ENCODE results near the gene PTX4.

Gene PTX4

DNA sequence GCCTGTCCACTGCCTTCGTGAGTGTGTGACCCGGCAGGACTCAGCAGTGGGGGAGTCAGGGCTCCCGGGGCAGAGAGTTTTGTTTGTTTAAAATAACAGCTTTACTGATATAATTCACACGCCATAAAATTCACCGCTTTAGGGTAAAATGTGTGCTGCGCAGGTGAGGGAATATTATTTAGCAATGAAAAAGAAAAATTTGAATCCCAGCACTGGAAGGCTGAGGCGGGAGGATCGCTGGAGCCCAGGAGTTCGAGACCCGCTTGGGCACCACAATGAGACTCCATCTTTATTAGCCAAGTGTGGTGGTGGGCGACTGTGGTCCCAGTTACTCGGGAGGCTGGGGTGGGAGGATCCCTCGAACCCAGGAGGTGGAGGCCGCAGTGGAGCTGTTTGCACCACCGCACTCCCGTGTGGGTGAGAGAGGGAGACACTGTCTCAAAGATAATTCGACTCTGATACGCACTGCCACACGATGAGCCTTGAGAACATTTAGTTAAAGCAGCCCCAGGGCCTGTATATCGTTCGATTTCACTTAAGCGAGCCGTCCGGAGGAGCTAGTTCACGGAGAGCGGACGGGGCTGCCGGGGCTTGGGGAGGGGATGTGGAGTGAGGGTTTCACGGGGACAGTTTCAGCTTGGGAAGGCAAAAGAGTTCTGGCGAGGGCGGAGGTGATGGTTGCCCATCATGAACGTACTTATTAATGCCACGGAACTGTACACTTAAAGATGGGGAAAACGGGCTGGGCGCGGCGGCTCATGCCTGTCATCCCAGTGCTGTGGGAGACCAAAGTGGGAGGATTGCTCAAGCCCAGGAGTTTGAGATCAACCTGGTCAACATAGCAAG is 14.6 kb upstream of the PTX4 start:
- TF ChIP-seq, protein P1, sequence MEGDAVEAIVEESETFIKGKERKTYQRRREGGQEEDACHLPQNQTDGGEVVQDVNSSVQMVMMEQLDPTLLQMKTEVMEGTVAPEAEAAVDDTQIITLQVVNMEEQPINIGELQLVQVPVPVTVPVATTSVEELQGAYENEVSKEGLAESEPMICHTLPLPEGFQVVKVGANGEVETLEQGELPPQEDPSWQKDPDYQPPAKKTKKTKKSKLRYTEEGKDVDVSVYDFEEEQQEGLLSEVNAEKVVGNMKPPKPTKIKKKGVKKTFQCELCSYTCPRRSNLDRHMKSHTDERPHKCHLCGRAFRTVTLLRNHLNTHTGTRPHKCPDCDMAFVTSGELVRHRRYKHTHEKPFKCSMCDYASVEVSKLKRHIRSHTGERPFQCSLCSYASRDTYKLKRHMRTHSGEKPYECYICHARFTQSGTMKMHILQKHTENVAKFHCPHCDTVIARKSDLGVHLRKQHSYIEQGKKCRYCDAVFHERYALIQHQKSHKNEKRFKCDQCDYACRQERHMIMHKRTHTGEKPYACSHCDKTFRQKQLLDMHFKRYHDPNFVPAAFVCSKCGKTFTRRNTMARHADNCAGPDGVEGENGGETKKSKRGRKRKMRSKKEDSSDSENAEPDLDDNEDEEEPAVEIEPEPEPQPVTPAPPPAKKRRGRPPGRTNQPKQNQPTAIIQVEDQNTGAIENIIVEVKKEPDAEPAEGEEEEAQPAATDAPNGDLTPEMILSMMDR (IDR thresholded peaks at IDR 0.05; ENCODE audit: low read depth, low read length) = no peak
- DNase-seq (ENCODE audit: extremely low read depth, low read depth) = no peak

DNA sequence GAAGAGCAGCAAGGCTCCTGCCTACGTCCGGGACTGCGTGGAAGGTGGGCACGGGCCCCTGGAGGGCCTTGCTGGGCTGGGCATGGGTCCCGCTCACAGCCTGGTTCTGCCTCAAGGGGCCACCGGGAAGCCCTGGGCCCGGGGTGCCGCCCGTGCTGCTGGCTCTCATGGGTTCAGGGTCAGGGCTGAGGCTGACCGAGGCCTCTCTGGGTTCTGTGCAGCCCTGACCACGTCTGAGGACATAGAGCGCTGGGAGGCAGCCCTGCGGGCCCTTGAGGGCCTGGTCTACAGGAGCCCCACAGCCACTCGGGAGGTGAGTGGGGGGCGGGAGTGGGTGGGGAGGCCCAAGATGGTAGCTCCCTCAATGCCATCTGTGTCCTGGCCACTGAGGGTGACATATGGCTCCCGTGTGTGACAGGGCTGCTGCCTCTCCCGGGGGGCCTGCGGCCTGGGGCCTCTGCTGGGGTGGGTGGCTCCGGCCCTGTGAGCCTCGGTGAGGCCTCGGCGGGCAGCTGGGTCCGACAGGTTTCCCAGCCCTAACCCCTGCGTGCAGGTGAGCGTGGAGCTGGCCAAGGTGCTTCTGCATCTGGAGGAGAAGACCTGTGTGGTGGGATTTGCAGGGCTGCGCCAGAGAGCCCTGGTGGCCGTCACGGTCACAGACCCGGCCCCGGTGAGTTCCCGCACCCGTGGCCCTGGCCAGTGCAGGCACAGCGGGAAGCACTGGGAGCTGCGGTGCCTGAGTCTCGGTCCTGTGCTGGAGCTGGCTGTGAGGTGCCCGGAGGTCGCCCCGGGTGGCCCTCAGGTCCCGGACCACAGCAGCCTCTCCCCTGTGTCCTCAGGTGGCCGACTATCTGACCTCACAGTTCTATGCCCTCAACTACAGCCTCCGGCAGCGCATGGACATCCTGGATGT is 13.6 kb upstream of the PTX4 start:
- TF ChIP-seq, protein P1 (IDR thresholded peaks at IDR 0.05; ENCODE audit: low read depth, low read length) = no peak
- no peak for DNase-seq (ENCODE audit: extremely low read depth, low read depth)

DNA sequence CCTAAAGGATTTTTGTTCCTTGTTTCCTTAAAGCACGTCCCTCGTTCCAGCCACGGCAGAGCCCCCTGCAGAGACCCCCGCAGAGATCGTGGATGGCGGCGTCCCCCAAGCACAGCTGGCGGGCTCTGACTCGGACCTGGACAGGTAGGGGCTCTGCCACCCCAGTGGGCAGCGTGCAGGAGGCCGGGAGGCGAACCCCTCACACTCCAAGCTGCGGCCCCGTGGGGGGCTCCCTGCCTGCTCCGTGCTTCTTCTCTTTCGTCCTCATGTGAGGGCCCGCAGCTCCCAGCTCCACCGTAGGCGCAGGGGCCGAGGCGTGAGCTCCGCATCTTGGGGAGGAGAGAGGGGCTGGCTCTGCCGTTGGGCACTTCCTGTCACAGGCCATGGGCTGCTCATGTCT is 12.9 kb upstream of the PTX4 start:
- TF ChIP-seq, protein P1 (IDR thresholded peaks at IDR 0.05; ENCODE audit: low read depth, low read length) = no peak
- DNase-seq (ENCODE audit: extremely low read depth, low read depth) = no peak

DNA sequence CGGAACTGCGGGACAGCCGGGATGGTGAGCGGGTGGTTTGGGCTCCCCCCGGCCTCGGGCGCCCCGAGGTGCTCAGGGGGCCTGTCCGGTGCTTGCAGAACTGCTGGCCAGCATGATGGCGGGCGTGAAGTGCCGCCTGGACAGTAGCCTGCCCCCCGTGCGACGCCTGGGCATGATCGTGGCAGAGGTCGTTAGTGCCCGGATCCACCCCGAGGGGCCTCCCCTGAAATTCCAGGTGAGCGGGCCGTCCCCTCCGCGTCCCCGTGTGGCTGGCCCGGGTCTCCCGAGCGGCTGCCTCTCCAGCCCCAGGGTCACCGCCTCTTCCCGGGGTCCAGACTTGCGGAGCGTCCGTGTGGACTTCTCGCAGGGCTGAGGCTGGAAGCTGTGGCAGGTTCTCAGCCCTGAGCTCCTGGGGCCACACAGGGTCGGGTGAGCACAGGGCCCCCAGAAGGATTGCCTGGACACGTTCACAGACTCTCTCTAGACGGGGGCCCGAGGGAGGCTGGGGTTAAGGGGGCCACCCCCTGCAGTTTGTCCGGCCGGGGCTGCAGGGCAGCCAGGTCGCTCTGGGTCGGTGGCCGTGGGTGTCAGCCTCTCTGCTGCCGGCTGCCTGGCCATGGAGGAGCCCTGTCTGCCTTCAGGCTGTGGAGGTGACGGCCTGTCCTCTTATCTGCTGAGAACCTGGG is 11.9 kb upstream of the PTX4 start:
- no peak for DNase-seq (ENCODE audit: extremely low read depth, low read depth)
- TF ChIP-seq, protein P1 (IDR thresholded peaks at IDR 0.05; ENCODE audit: low read depth, low read length) = no peak

GRCh38 chr16:1499756-1500464 is 11.2 kb upstream of the PTX4 start:
- TF ChIP-seq, protein P1 (IDR thresholded peaks at IDR 0.05; ENCODE audit: low read depth, low read length) = no peak
- DNase-seq (ENCODE audit: extremely low read depth, low read depth) = no peak

DNA sequence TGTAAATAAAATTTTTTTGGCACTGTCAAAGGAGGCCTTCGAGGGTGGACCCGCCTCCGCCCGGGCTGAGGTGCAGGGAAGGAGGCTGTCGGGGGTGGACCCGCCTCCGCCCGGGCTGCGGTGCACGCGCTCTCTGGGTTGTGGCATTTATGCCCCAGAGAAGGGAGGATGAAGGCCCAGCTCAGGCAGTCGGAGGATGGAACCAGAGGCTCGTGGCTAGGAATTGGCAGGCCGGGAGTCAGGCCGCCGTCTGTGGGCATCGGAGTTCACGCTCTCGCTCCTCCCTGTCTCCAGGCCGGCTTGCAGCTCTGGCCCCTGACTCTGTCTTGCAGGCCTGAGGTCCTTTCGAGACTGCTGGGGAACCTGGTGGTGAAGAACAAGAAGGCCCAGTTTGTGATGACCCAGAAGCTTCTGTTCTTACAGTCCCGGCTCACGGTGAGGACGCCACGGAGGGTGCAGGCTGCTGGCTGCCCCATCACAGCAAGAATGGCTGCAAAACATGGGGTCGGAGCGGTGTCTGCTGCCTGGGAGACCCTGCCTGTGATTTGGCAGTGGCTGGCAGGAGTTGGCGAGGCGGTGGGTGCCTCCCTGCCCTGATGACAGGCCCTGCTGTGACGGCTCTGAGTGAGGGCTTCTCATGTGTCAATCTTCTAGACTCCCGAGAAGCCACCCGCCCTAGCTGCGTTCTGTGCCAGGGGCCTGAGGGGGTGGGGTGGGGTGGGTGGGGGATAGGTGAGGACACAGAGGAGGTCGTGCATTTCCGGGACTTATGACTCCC is 10.3 kb upstream of the PTX4 start:
- no peak for DNase-seq (ENCODE audit: extremely low read depth, low read depth)
- TF ChIP-seq, protein P1 (IDR thresholded peaks at IDR 0.05; ENCODE audit: low read depth, low read length) = no peak

Measured in AG09319 (cell line).